Left lung (tissue), 10 donors: ENCODE results near the gene TSLP. TPM values are rescaled to one million over a fixed set of nuclear protein-coding genes. Genes with fewer than 3 reads are reported as not detected.

Experiments
- ATAC-seq: fragments of 200-7000 bp; cut with Tn5 transposase; one replicate; pipeline ENCODE4 v1.9.1; 2020; ENCODE audit warnings: moderate library complexity
- DNase-seq, 4 donors: peaks; one replicate each; pipeline ENCODE4 v3.0.0-alpha.2; 2013 to 2020
- H3K27ac ChIP-seq, 2 donors: fragments of 200-600 bp; sonication (generic) in 1 of 2; one replicate each; pipeline versions ENCODE4 v1.5.0 to v1.8.0; 2020 to 2021
- H3K27me3 ChIP-seq, 2 donors: fragments of 200-600 bp; sonication (generic) in 1 of 2; one replicate each; pipeline versions ENCODE4 v1.5.0 to v1.8.0; 2020 to 2021
- H3K36me3 ChIP-seq, 2 donors: fragments of 200-600 bp; sonication (generic) in 1 of 2; one replicate each; pipeline versions ENCODE4 v1.5.0 to v1.8.0; 2020 to 2021
- H3K4me1 ChIP-seq, 2 donors: fragments of 200-600 bp; one replicate each; pipeline ENCODE4 v1.8.0; 2021
- H3K4me3 ChIP-seq, 2 donors: fragments of 200-600 bp; sonication (generic) in 1 of 2; one replicate each; pipeline versions ENCODE4 v1.5.0 to v1.8.0; 2020 to 2021; ENCODE audit warnings: mild to moderate bottlenecking in 1 of 2
- H3K9me3 ChIP-seq, 2 donors: fragments of 200-600 bp; sonication (generic) in 1 of 2; one replicate each; pipeline versions ENCODE4 v1.5.0 to v1.8.0; 2020 to 2021
- CTCF ChIP-seq, 2 donors: fragments of 200-600 bp; sonication (generic) in 1 of 2; IDR thresholded peaks; one replicate each; pipeline versions ENCODE4 v1.5.0 to v1.8.0; 2021; ENCODE audit warnings: antibody characterized with exemption in 2 of 2
- intact Hi-C, 2 donors: fragments of 100-400 bp; cut with DNase I; formaldehyde crosslinking; loops; one replicate each; pipeline versions ENCODE4 v1.11.2 to v1.14.2; 2022
- polyA plus RNA-seq, 6 donors: library from polyadenylated mRNA; unstranded; fragments of 120-200 nt; gene quantifications; one replicate each; pipeline ENCODE4 v1.2.1, GENCODE V29; 2013; ENCODE audit not compliant: insufficient read length in 6 of 6
- total RNA-seq, 2 donors: library from RNA; stranded (reverse); fragmentation: NEBNext Ultra II Directional; extraction: Animal tissue kit (Norgen Biotek cat#: 25700); gene quantifications; one replicate each; pipeline ENCODE4 v1.2.1, GENCODE V29; 2021
- donor health status: DM: no; HTN: yes; CAD: no.
- donor health status: DM: no; HTN: no; CAD: no.

Gene TSLP
- total and polyA plus RNA-seq, 8 donors, result 0.60 to 2.0 (median 0.90) TPM

GRCh38 chr5:111058064-111058463 lies 13.4 kb upstream of the TSLP start:
- intact Hi-C loops, result no loop called here
- DNase-seq (no peak), ATAC-seq (no peak)
- peaks cover 0 to 2% of the 10 kb centered on the region in 2 donors for H3K9me3 ChIP-seq
- H3K4me1 ChIP-seq, result no peaks in the 10 kb centered on the region
- no peak overlapping the region for H3K4me3 ChIP-seq
- no peaks in the 10 kb centered on the region for H3K36me3 ChIP-seq
- no peak for TF ChIP-seq CTCF (IDR thresholded peaks at IDR 0.05)
- H3K27me3 ChIP-seq, result no peaks in the 10 kb centered on the region
- H3K27ac ChIP-seq, result no peak overlapping the region

GRCh38 chr5:111060169-111060568 lies 11.3 kb upstream of the TSLP start:
- intact Hi-C loops, result no loop called here

GRCh38 chr5:111061618-111062017 lies 9.9 kb upstream of the TSLP start:
- no peak for TF ChIP-seq CTCF (IDR thresholded peaks at IDR 0.05)
- intact Hi-C loops, result no loop called here
- DNase-seq, result no peak
- Histone ChIP-seq H3K4me1 (no peaks in the 10 kb centered on the region), H3K36me3 (no peaks in the 10 kb centered on the region), H3K9me3 (peaks cover 0 to 2% of the 10 kb centered on the region in 2 donors), H3K27me3 (peaks cover 0 to 4% of the 10 kb centered on the region in 2 donors), H3K27ac (no peak overlapping the region), H3K4me3 (no peak overlapping the region)
- no peak for ATAC-seq

More at GRCh38 chr5:111060169-111060568, 11.3 kb upstream of the TSLP start:
- ATAC-seq, result no peak
- peaks cover 0 to 2% of the 10 kb centered on the region in 2 donors for H3K9me3 ChIP-seq
- DNase-seq, result no peak
- no peaks in the 10 kb centered on the region for H3K36me3 ChIP-seq
- H3K4me3 ChIP-seq, result no peak overlapping the region
- H3K27me3 ChIP-seq, result no peaks in the 10 kb centered on the region
- H3K27ac ChIP-seq, result no peak overlapping the region
- TF ChIP-seq CTCF (IDR thresholded peaks at IDR 0.05), result no peak
- no peaks in the 10 kb centered on the region for H3K4me1 ChIP-seq

GRCh38 chr5:111063709-111064322 lies 7.7 kb upstream of the TSLP start:
- Histone ChIP-seq H3K27me3 (peaks cover 8 to 22% of the 10 kb centered on the region in 2 donors), H3K4me1 (no peaks in the 10 kb centered on the region), H3K9me3 (peaks cover 0 to 2% of the 10 kb centered on the region in 2 donors), H3K27ac (no peak overlapping the region), H3K36me3 (no peaks in the 10 kb centered on the region), H3K4me3 (no peak overlapping the region)
- intact Hi-C loops, result no loop called here
- ATAC-seq (peak; percentile 64), DNase-seq (no peak)
- peak in 1 of 2 donors; percentile 14 for TF ChIP-seq CTCF (IDR thresholded peaks at IDR 0.05)

- H3K9me3 ChIP-seq, result no peaks in the 10 kb centered on the region
- no peak for ATAC-seq
- intact Hi-C loops, result no loop called here
- H3K27ac ChIP-seq, result no peak overlapping the region
- no peak for DNase-seq
- no peak overlapping the region for H3K4me3 ChIP-seq
- peaks cover 0 to 9% of the 10 kb centered on the region in 2 donors for H3K4me1 ChIP-seq
- peaks cover 22 to 48% of the 10 kb centered on the region in 2 donors for H3K27me3 ChIP-seq
- H3K36me3 ChIP-seq, result no peaks in the 10 kb centered on the region
- no peak for TF ChIP-seq CTCF (IDR thresholded peaks at IDR 0.05)
Measured at GRCh38 chr5:111066261-111066938, 5.1 kb upstream of the TSLP start.
